Measurements from ENCODE around the gene MLNR. TPM values are rescaled to one million over a fixed set of nuclear protein-coding genes. Genes with fewer than 3 reads are reported as not detected.

The MLNR gene
- total and polyA plus RNA-seq, 9 of the 15 experiments (the other 6 are each of a cell fraction or from before 2014, with no cell fraction given), result not detected

GRCh38 chr13:49256841-49257240, 36.7 kb downstream of the MLNR start:
- FAIRE-seq (no peak), DNase-seq (ENCODE audit: extremely low read depth in 1 of 4, low spot score in 3 of 4) (no peak), ATAC-seq (no peak)
- H3K4me2 ChIP-seq (ENCODE audit: insufficient read depth, low read length), result no peak overlapping the region
- H3K9me3 ChIP-seq (replicated peaks; ENCODE audit: control insufficient read depth, insufficient read depth, low read depth, low read length), result no peaks in the 10 kb centered on the region
- no peak overlapping the region for H3K4me3 ChIP-seq
- no peak overlapping the region for H2AFZ ChIP-seq (ENCODE audit: low read depth, low read length)
- no peaks in the 10 kb centered on the region for H3K9me1 ChIP-seq (ENCODE audit: control insufficient read depth, insufficient read depth, low read length)
- BruUV-seq (replicated peaks), result no TSS peak
- in situ Hi-C loops (cut with MboI), result no loop called here
- intact Hi-C loops (cut with micrococcal nuclease), result no loop called here
- H4K20me1 ChIP-seq (replicated peaks; ENCODE audit: control insufficient read depth, insufficient read depth, low read length), result no peaks in the 10 kb centered on the region
- H3K4me1 ChIP-seq (replicated peaks in 1 of 2; ENCODE audit: control insufficient read depth in 2 of 2, insufficient read depth in 2 of 2, low read length in 2 of 2), result no peaks in the 10 kb centered on the region
- POLR2A ChIA-PET, result no interaction called here
- TF ChIP-seq RBM14 (IDR thresholded peaks at IDR 0.05; ENCODE audit: borderline replicate concordance, insufficient read depth, low read depth, low read length) (no peak), FOXP1 (CRISPR knock-in tag; IDR thresholded peaks at IDR 0.05) (no peak), HMG20A (CRISPR knock-in tag; conservative IDR thresholded peaks at IDR 0.05) (no peak), HIVEP1 (CRISPR knock-in tag; IDR thresholded peaks at IDR 0.05) (no peak), EWSR1 (IDR thresholded peaks at IDR 0.05; ENCODE audit: borderline replicate concordance, low read depth, partially characterized antibody) (no peak), BACH1 (tag; IDR thresholded peaks at IDR 0.05) (no peak), ZNF512 (tag; IDR thresholded peaks at IDR 0.05) (no peak)
- H3K9ac ChIP-seq (ENCODE audit: insufficient read depth in 1 of 2, low read depth in 2 of 2, low read length in 2 of 2), result no peak overlapping the region
- peaks cover 46% of the 10 kb centered on the region; the same call in 2 of the 3 replicates for H3K36me3 ChIP-seq (ENCODE audit: control insufficient read depth, insufficient read depth, low read length)
- 100% methylated on average over 2 of the region's 2 CpGs for WGBS (ENCODE audit: insufficient coverage, low coverage, missing lambda C conversion rate)
- H3K27me3 ChIP-seq (ENCODE audit: control insufficient read depth in 2 of 2, insufficient read depth in 2 of 2, low read length in 2 of 2), result no peaks in the 10 kb centered on the region
- no peaks in the 10 kb centered on the region for H3K79me2 ChIP-seq (ENCODE audit: control insufficient read depth, insufficient read depth, low read length)
- CTCF ChIA-PET (ENCODE audit: low intra/inter-chr PET ratio), result no interaction called here
- H3K27ac ChIP-seq (ENCODE audit: extremely low read depth, low read depth, low read length), result no peak overlapping the region
